RWPE2 (cell line): ENCODE data around the gene BCORL1.

ENCODE experiments used
- ATAC-seq: fragments of 200-7000 bp; cut with Tn5 transposase; 3 replicates; pipeline ENCODE4 v1.9.1; 2021; ENCODE audit warnings: low read depth
- DNase-seq: peaks from one replicate; pipeline ENCODE4 v3.0.0-alpha.2; 2020; ENCODE audit warnings: low spot score
- H3K27ac ChIP-seq: fragments of 450-650 bp; 2 replicates; pipeline ENCODE4 v1.5.1; 2017; ENCODE audit warnings: mild to moderate bottlenecking; ENCODE audit not compliant: poor library complexity, severe bottlenecking
- H3K27me3 ChIP-seq: fragments of 250-450 bp; sonication (Bioruptor Pico); 2 replicates; pipeline ENCODE4 v1.5.1; 2021; ENCODE audit warnings: mild to moderate bottlenecking, moderate library complexity; ENCODE audit not compliant: insufficient read depth, poor library complexity, severe bottlenecking
- H3K36me3 ChIP-seq: fragments of 250-450 bp; sonication (Bioruptor Pico); 2 replicates; pipeline ENCODE4 v1.5.1; 2020; ENCODE audit warnings: low read depth, mild to moderate bottlenecking, moderate library complexity
- H3K4me1 ChIP-seq: fragments of 250-450 bp; sonication (Bioruptor Pico); 2 replicates; pipeline ENCODE4 v1.5.1; 2021; ENCODE audit warnings: mild to moderate bottlenecking, moderate library complexity; ENCODE audit not compliant: insufficient read depth, poor library complexity, severe bottlenecking
- H3K4me3 ChIP-seq: fragments of 250-450 bp; sonication (Bioruptor Pico); 2 replicates; pipeline ENCODE4 v1.5.1; 2021; ENCODE audit warnings: mild to moderate bottlenecking, moderate library complexity; ENCODE audit not compliant: severe bottlenecking
- H3K9me3 ChIP-seq: fragments of 250-450 bp; sonication (Bioruptor Pico); 2 replicates; pipeline ENCODE4 v1.5.1; 2021; ENCODE audit warnings: mild to moderate bottlenecking, moderate library complexity; ENCODE audit not compliant: severe bottlenecking
- CTCF ChIP-seq: fragments of 450-650 bp; IDR thresholded peaks from one replicate; pipeline ENCODE4 v1.5.1; 2017; ENCODE audit warnings: mild to moderate bottlenecking, moderate library complexity; ENCODE audit not compliant: poor library complexity, severe bottlenecking

Gene BCORL1

GRCh38 chrX:130027569-130027968 lies 45.1 kb downstream of the BCORL1 start:
- H3K36me3 ChIP-seq, result peaks cover 7% of the 10 kb centered on the region; the same call in 1 of the 2 replicates
- H3K27ac ChIP-seq, result no peak overlapping the region
- TF ChIP-seq CTCF, result no peak
- no peak overlapping the region for H3K4me3 ChIP-seq
- DNase-seq (no peak), ATAC-seq (no peak)
- no peaks in the 10 kb centered on the region for H3K9me3 ChIP-seq
- no peaks in the 10 kb centered on the region for H3K27me3 ChIP-seq
- H3K4me1 ChIP-seq, result no peaks in the 10 kb centered on the region

GRCh38 chrX:130028196-130028595 lies 45.8 kb downstream of the BCORL1 start:
- Histone ChIP-seq H3K36me3 (peaks cover 7% of the 10 kb centered on the region; the same call in 1 of the 2 replicates), H3K27me3 (no peaks in the 10 kb centered on the region), H3K9me3 (no peaks in the 10 kb centered on the region), H3K4me1 (no peaks in the 10 kb centered on the region), H3K4me3 (no peak overlapping the region), H3K27ac (no peak overlapping the region)
- TF ChIP-seq CTCF, result peak; percentile 59
- ATAC-seq (no peak), DNase-seq (no peak)

- Histone ChIP-seq H3K36me3 (0 out of 2 replicates have a peak, but pooled peaks cover 3% of the 10 kb centered on the region), H3K4me1 (no peaks in the 10 kb centered on the region), H3K27ac (no peak overlapping the region), H3K9me3 (no peaks in the 10 kb centered on the region), H3K27me3 (no peaks in the 10 kb centered on the region), H3K4me3 (no peak overlapping the region)
- ATAC-seq (no peak), DNase-seq (no peak)
- no peak for TF ChIP-seq CTCF
These were observed 48.4 kb downstream of the BCORL1 start for GRCh38 chrX:130030826-130031225.

GRCh38 chrX:130032552-130032951 lies 50.1 kb downstream of the BCORL1 start:
- Histone ChIP-seq H3K36me3 (0 out of 2 replicates have a peak, but pooled peaks cover 3% of the 10 kb centered on the region), H3K27ac (no peak overlapping the region), H3K9me3 (no peaks in the 10 kb centered on the region), H3K27me3 (no peaks in the 10 kb centered on the region), H3K4me1 (no peaks in the 10 kb centered on the region), H3K4me3 (no peak overlapping the region)
- DNase-seq (no peak), ATAC-seq (no peak)
- no peak for TF ChIP-seq CTCF

GRCh38 chrX:130034178-130034577 lies 51.7 kb downstream of the BCORL1 start:
- ATAC-seq, result no peak
- no peaks in the 10 kb centered on the region for H3K27me3 ChIP-seq
- TF ChIP-seq CTCF, result no peak
- no peaks in the 10 kb centered on the region for H3K4me1 ChIP-seq
- no peak overlapping the region for H3K27ac ChIP-seq
- H3K4me3 ChIP-seq, result no peak overlapping the region
- no peaks in the 10 kb centered on the region for H3K9me3 ChIP-seq
- H3K36me3 ChIP-seq, result no peaks in the 10 kb centered on the region
- no peak for DNase-seq
